NT2/D1 (cell line): Measurements from ENCODE around the gene UBA5.
A peak's percentile ranks its signal among the peaks of the same experiment; 100 is the strongest.

Experiments used
- DNase-seq: peaks from one replicate; pipeline ENCODE4 v3.0.0-alpha.2; 2011; ENCODE audit warnings: low read depth, low spot score
- H3K27me3 ChIP-seq: 2 replicates; pipeline ENCODE4 v1.6.0; 2011; ENCODE audit warnings: mild to moderate bottlenecking; ENCODE audit not compliant: insufficient read length, insufficient read depth
- H3K36me3 ChIP-seq: 2 replicates; pipeline ENCODE4 v1.6.1; 2011; ENCODE audit warnings: mild to moderate bottlenecking, low read length, mixed read lengths; ENCODE audit not compliant: insufficient read depth, insufficient read length
- H3K4me1 ChIP-seq: 2 replicates; pipeline ENCODE4 v1.5.1; 2011; ENCODE audit not compliant: insufficient read depth, insufficient read length
- H3K4me3 ChIP-seq: 2 replicates; pipeline ENCODE4 v1.5.1; 2011; ENCODE audit warnings: low read depth; ENCODE audit not compliant: insufficient read length
- H3K9ac ChIP-seq: 2 replicates; pipeline ENCODE4 v1.6.0; 2011; ENCODE audit warnings: low read depth; ENCODE audit not compliant: insufficient read length
- H3K9me3 ChIP-seq: 2 replicates; pipeline ENCODE4 v1.5.1; 2011; ENCODE audit warnings: mild to moderate bottlenecking, low read length; ENCODE audit not compliant: insufficient read depth
- SUZ12 ChIP-seq: IDR thresholded peaks from 2 replicates; pipeline ENCODE4 v1.6.1; 2011; ENCODE audit not compliant: insufficient read length, insufficient read depth; ENCODE audit errors: extremely low read depth
- YY1 ChIP-seq: IDR thresholded peaks from 2 replicates; pipeline ENCODE4 v1.6.1; 2011; ENCODE audit not compliant: insufficient read length, insufficient read depth
- ZNF274 ChIP-seq: IDR thresholded peaks from 2 replicates; pipeline ENCODE4 v1.6.1; 2011; ENCODE audit warnings: mild to moderate bottlenecking, low read depth, low read length

UBA5 gene

GRCh38 chr3:132654190-132654589 is 5.9 kb upstream of the UBA5 start:
- no peak for DNase-seq
- no peaks in the 10 kb centered on the region for H3K4me1 ChIP-seq

GRCh38 chr3:132654721-132655120 is 5.4 kb upstream of the UBA5 start:
- Histone ChIP-seq H3K4me3 (no peak overlapping the region), H3K36me3 (peaks cover 4% of the 10 kb centered on the region), H3K9me3 (no peaks in the 10 kb centered on the region), H3K9ac (no peak overlapping the region), H3K4me1 (no peaks in the 10 kb centered on the region), H3K27me3 (no peaks in the 10 kb centered on the region)
- TF ChIP-seq SUZ12 = no peak
- no peak for TF ChIP-seq YY1
- TF ChIP-seq ZNF274 = no peak
- no peak for DNase-seq

More at GRCh38 chr3:132654190-132654589, 5.9 kb upstream of the UBA5 start:
- no peaks in the 10 kb centered on the region for H3K9me3 ChIP-seq
- peaks cover 4% of the 10 kb centered on the region for H3K36me3 ChIP-seq
- H3K9ac ChIP-seq = no peak overlapping the region
- no peaks in the 10 kb centered on the region for H3K27me3 ChIP-seq
- H3K4me3 ChIP-seq = no peak overlapping the region
- TF ChIP-seq YY1 = no peak
- TF ChIP-seq SUZ12 = no peak
- TF ChIP-seq ZNF274 = no peak

- H3K9ac ChIP-seq = no peak overlapping the region
- TF ChIP-seq SUZ12 (no peak), YY1 (no peak), ZNF274 (no peak)
- peaks cover 4% of the 10 kb centered on the region for H3K36me3 ChIP-seq
Observed at GRCh38 chr3:132655471-132655870, 4.7 kb upstream of the UBA5 start.

GRCh38 chr3:132657869-132658747 is 2.0 kb upstream of the UBA5 start:
- no peak overlapping the region for H3K4me3 ChIP-seq
- no peaks in the 10 kb centered on the region for H3K9me3 ChIP-seq
- no peak for DNase-seq
- no peak for TF ChIP-seq YY1
- no peak overlapping the region for H3K9ac ChIP-seq
- peaks cover 5% of the 10 kb centered on the region for H3K36me3 ChIP-seq
- no peaks in the 10 kb centered on the region for H3K27me3 ChIP-seq
- no peaks in the 10 kb centered on the region for H3K4me1 ChIP-seq

More at GRCh38 chr3:132655471-132655870, 4.7 kb upstream of the UBA5 start:
- H3K9me3 ChIP-seq = no peaks in the 10 kb centered on the region
- H3K4me3 ChIP-seq = no peak overlapping the region
- H3K4me1 ChIP-seq = no peaks in the 10 kb centered on the region
- H3K27me3 ChIP-seq = no peaks in the 10 kb centered on the region
- DNase-seq = no peak

- DNase-seq = no peak
- Histone ChIP-seq H3K9me3 (no peaks in the 10 kb centered on the region), H3K27me3 (no peaks in the 10 kb centered on the region), H3K4me1 (no peaks in the 10 kb centered on the region), H3K4me3 (peak overlapping the region; percentile 83), H3K36me3 (peaks cover 13% of the 10 kb centered on the region), H3K9ac (no peak overlapping the region)
- TF ChIP-seq SUZ12 (no peak), YY1 (no peak), ZNF274 (no peak)
Observed at GRCh38 chr3:132659000-132659364, 1.1 kb upstream of the UBA5 start.

- peak within 1 kb of the TSS; percentile 90 for H3K9ac ChIP-seq
- no peaks in the 10 kb centered on the region for H3K4me1 ChIP-seq
- H3K36me3 ChIP-seq = peaks cover 11% of the 10 kb centered on the region
- no peaks in the 10 kb centered on the region for H3K27me3 ChIP-seq
- H3K4me3 ChIP-seq = peak within 1 kb of the TSS; percentile 83
- no peak for TF ChIP-seq ZNF274
- peak; percentile 30 for DNase-seq
- H3K9me3 ChIP-seq = no peaks in the 10 kb centered on the region
Observed at GRCh38 chr3:132659365-132660051, 621 bp upstream of the UBA5 start, which contains the start of gene ACAD11. TSS of gene ACAD11 (minus strand) at chr3:132659809. CDS start at chr3:132659751, 58 bp downstream.

GRCh38 chr3:132660811-132661070 is 612 bp downstream of the UBA5 start:
- DNase-seq = no peak
- TF ChIP-seq ZNF274 (no peak), SUZ12 (no peak), YY1 (no peak)
- no peaks in the 10 kb centered on the region for H3K4me1 ChIP-seq

GRCh38 chr3:132661101-132661500 is 972 bp downstream of the UBA5 start:
- H3K9me3 ChIP-seq = no peaks in the 10 kb centered on the region
- TF ChIP-seq ZNF274 = no peak
- TF ChIP-seq YY1 = no peak
- no peak for TF ChIP-seq SUZ12
- DNase-seq = no peak
- H3K9ac ChIP-seq = peak overlapping the region; percentile 90
- H3K4me1 ChIP-seq = no peaks in the 10 kb centered on the region
- peaks cover 15% of the 10 kb centered on the region for H3K36me3 ChIP-seq
- no peaks in the 10 kb centered on the region for H3K27me3 ChIP-seq
- H3K4me3 ChIP-seq = peak overlapping the region; percentile 83

More at GRCh38 chr3:132660811-132661070, 612 bp downstream of the UBA5 start:
- Histone ChIP-seq H3K9me3 (no peaks in the 10 kb centered on the region), H3K36me3 (peaks cover 11% of the 10 kb centered on the region), H3K9ac (peak overlapping the region; percentile 90), H3K4me3 (peak overlapping the region; percentile 83), H3K27me3 (no peaks in the 10 kb centered on the region)
